GM12878 (cell line): ENCODE data around the gene GOSR1. TPM values are rescaled to one million over a fixed set of nuclear protein-coding genes. Genes with fewer than 3 reads are reported as not detected.

Source experiments
- BMI1 ChIP-seq: fragments of 450-650 bp; IDR thresholded peaks from 2 replicates; pipeline ENCODE4 v1.6.1; 2016; ENCODE audit warnings: mild to moderate bottlenecking, moderate library complexity, borderline replicate concordance
- BRCA1 ChIP-seq: IDR thresholded peaks from 2 replicates; pipeline ENCODE4 v1.6.1; 2011; ENCODE audit warnings: low read depth, low read length, improper control_type of control experiment
- CBX5 ChIP-seq: sonication (generic); IDR thresholded peaks from 2 replicates; pipeline ENCODE4 v1.6.1; 2016; ENCODE audit warnings: low read depth, moderate library complexity, mild to moderate bottlenecking, inconsistent platforms
- CHD2 ChIP-seq: IDR thresholded peaks from 2 replicates; pipeline ENCODE4 v1.6.1; 2011; ENCODE audit warnings: low read depth, low read length, improper control_type of control experiment, borderline replicate concordance
- IKZF1 ChIP-seq: fragments of 450-650 bp; conservative IDR thresholded peaks from 2 replicates; pipeline ENCODE4 v1.6.1; 2017; ENCODE audit warnings: antibody characterized with exemption, mild to moderate bottlenecking
- IKZF2 ChIP-seq, 2 experiments: fragments of 450-650 bp; IDR thresholded peaks; 2 replicates each; pipeline ENCODE4 v1.6.1; 2017; ENCODE audit warnings: mild to moderate bottlenecking in 2 of 2, moderate library complexity in 2 of 2
- KAT2A ChIP-seq: conservative IDR thresholded peaks from 2 replicates; pipeline ENCODE4 v1.6.1; 2011; ENCODE audit warnings: low read depth, low read length; ENCODE audit not compliant: control insufficient read depth
- KDM1A ChIP-seq: fragments of 200-600 bp; sonication (generic); IDR thresholded peaks from 2 replicates; pipeline ENCODE4 v1.6.1; 2016; ENCODE audit warnings: borderline replicate concordance
- MEF2A ChIP-seq: IDR thresholded peaks from 2 replicates; pipeline ENCODE4 v1.6.1; 2011; ENCODE audit warnings: low read depth, mild to moderate bottlenecking, low read length, moderate library complexity; ENCODE audit not compliant: insufficient read depth
- MTA3 ChIP-seq: IDR thresholded peaks from 2 replicates; pipeline ENCODE4 v1.6.1; 2012; ENCODE audit warnings: low read length, inconsistent platforms, borderline replicate concordance
- MYB ChIP-seq: fragments of 150-350 bp; IDR thresholded peaks from 2 replicates; pipeline ENCODE4 v1.6.1; 2014; ENCODE audit warnings: mild to moderate bottlenecking, low read depth, low read length, borderline replicate concordance
- NBN ChIP-seq: fragments of 450-650 bp; IDR thresholded peaks from 2 replicates; pipeline ENCODE4 v1.6.1; 2016
- NFYA ChIP-seq: IDR thresholded peaks from 2 replicates; pipeline ENCODE4 v1.6.1; 2011; ENCODE audit warnings: low read depth, mild to moderate bottlenecking, low read length, improper control_type of control experiment, borderline replicate concordance
- NR2C1 ChIP-seq: fragments of 450-650 bp; IDR thresholded peaks from 2 replicates; pipeline ENCODE4 v1.6.1; 2017; ENCODE audit warnings: antibody characterized with exemption, mild to moderate bottlenecking, moderate library complexity
- PML ChIP-seq: IDR thresholded peaks from 2 replicates; pipeline ENCODE4 v1.6.1; 2012; ENCODE audit warnings: low read length, inconsistent platforms
- RBBP5 ChIP-seq: fragments of 200-600 bp; sonication (generic); conservative IDR thresholded peaks from 2 replicates; pipeline ENCODE4 v1.6.1; 2016
- RFX5 ChIP-seq: IDR thresholded peaks from 2 replicates; pipeline ENCODE4 v1.6.1; 2011; ENCODE audit warnings: low read depth, low read length, improper control_type of control experiment
- SMARCA5 ChIP-seq: fragments of 450-650 bp; IDR thresholded peaks from 2 replicates; pipeline ENCODE4 v1.6.1; 2017; ENCODE audit warnings: mild to moderate bottlenecking
- TBL1XR1 ChIP-seq: IDR thresholded peaks from 2 replicates; pipeline ENCODE4 v1.6.1; 2012; ENCODE audit warnings: low read depth, low read length, improper control_type of control experiment
- YY1 ChIP-seq: IDR thresholded peaks from 2 replicates; pipeline ENCODE4 v1.6.1; 2011; ENCODE audit warnings: low read depth, mild to moderate bottlenecking, low read length
- polyA plus RNA-seq, 11 experiments: library from polyadenylated mRNA; depleted of rRNA in 4 of 11; unstranded in 6 of 11; stranded (reverse) in 5 of 11; fragments of >200 nt; fragmentation: Nextera tagmentation in 4 of 11; fragmentation: Illumina TruSeq in 1 of 11; extraction: Ambion mirVana in 4 of 11; extraction: Trizol in 1 of 11; gene quantifications; 1 replicate in 1 of 11; 2 replicates in 10 of 11; pipeline versions ENCODE4 v1.2.1 to v1.2.3, GENCODE V29; 2011 to 2016; ENCODE audit warnings: inconsistent platforms in 2 of 11, missing spikeins in 2 of 11, low read depth in 1 of 11
- total RNA-seq, 4 experiments: library from RNA; depleted of rRNA in 3 of 4; stranded (reverse); fragments of >200 nt in 3 of 4; fragmentation: Illumina TruSeq in 1 of 4; extraction: Trizol in 1 of 4; gene quantifications; 2 replicates each; pipeline versions ENCODE4 v1.2.1 to v1.2.3, GENCODE V29; 2013 to 2021
- TF ChIP-seq, protein P1 (sequence below): IDR thresholded peaks from 2 replicates; pipeline ENCODE4 v1.6.1; 2012; ENCODE audit warnings: low read depth, low read length, improper control_type of control experiment
- TF ChIP-seq, protein P2 (sequence below): IDR thresholded peaks from 2 replicates; pipeline ENCODE4 v1.6.1; 2012; ENCODE audit warnings: low read length, inconsistent platforms
- TF ChIP-seq, protein P3 (sequence below): IDR thresholded peaks from 2 replicates; pipeline ENCODE4 v1.6.1; 2012; ENCODE audit warnings: mild to moderate bottlenecking, low read depth, low read length
- TF ChIP-seq, protein P4 (sequence below): IDR thresholded peaks from 2 replicates; pipeline ENCODE4 v1.6.1; 2011; ENCODE audit warnings: mild to moderate bottlenecking, low read depth, low read length, moderate library complexity; ENCODE audit not compliant: insufficient replicate concordance

Gene GOSR1
- total and polyA plus RNA-seq, 10 of the 15 experiments (the other 5 are each of a cell fraction or from before 2014, with no cell fraction given), result 21.4 to 99.3 (median 42.9) TPM

DNA sequence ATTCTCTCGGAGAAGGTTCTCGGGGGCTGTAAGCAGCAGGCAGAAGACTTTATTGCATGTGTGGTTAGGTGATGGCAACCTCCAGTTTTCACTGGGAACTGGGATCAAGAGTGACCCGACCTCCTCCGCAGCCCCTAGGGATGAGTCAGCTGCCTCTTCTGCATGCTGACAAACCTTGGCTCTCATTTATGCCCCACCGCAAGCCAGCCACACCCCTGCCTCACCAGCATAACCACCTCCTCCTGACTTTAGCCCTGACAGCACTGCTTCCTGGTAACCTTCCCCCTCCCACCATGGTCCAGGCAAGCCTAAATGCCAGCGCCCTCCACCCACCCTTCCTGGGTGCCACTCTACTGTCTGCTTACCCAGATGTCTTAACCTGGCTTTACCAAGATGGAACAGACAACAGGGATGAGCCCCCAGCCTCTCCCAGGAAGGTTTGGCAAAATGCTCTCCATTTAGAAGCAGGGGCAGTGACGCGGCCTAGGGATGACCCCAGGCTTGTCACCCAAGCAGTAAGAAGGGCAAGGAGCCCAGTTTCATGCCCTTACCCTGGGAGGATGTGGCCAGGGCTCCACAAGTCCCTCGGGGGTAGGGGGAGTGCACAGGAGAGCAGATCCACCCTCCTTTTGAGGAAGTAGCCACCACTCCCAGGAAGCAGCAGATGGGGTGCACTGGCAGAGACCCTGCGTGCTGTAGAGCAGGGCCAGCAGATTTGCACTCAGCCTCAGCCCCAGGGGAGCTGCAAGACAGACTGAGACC lies 73.5 kb downstream of the GOSR1 start (continued):
- no peak for TF ChIP-seq MTA3
- TF ChIP-seq YY1, result no peak
- TF ChIP-seq PML, result no peak
- TF ChIP-seq SMARCA5, result no peak
- no peak for TF ChIP-seq MEF2A
- TF ChIP-seq MYB, result no peak
- TF ChIP-seq NFYA, result no peak
- no peak for TF ChIP-seq RFX5
- TF ChIP-seq, protein P1, sequence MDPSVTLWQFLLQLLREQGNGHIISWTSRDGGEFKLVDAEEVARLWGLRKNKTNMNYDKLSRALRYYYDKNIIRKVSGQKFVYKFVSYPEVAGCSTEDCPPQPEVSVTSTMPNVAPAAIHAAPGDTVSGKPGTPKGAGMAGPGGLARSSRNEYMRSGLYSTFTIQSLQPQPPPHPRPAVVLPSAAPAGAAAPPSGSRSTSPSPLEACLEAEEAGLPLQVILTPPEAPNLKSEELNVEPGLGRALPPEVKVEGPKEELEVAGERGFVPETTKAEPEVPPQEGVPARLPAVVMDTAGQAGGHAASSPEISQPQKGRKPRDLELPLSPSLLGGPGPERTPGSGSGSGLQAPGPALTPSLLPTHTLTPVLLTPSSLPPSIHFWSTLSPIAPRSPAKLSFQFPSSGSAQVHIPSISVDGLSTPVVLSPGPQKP, result no peak
- no peak for TF ChIP-seq BRCA1
- TF ChIP-seq, protein P2, sequence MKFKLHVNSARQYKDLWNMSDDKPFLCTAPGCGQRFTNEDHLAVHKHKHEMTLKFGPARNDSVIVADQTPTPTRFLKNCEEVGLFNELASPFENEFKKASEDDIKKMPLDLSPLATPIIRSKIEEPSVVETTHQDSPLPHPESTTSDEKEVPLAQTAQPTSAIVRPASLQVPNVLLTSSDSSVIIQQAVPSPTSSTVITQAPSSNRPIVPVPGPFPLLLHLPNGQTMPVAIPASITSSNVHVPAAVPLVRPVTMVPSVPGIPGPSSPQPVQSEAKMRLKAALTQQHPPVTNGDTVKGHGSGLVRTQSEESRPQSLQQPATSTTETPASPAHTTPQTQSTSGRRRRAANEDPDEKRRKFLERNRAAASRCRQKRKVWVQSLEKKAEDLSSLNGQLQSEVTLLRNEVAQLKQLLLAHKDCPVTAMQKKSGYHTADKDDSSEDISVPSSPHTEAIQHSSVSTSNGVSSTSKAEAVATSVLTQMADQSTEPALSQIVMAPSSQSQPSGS, result no peak
- peak; percentile 61 for TF ChIP-seq IKZF1
- TF ChIP-seq RBBP5, result no peak
- no peak for TF ChIP-seq NBN
- TF ChIP-seq, protein P3, sequence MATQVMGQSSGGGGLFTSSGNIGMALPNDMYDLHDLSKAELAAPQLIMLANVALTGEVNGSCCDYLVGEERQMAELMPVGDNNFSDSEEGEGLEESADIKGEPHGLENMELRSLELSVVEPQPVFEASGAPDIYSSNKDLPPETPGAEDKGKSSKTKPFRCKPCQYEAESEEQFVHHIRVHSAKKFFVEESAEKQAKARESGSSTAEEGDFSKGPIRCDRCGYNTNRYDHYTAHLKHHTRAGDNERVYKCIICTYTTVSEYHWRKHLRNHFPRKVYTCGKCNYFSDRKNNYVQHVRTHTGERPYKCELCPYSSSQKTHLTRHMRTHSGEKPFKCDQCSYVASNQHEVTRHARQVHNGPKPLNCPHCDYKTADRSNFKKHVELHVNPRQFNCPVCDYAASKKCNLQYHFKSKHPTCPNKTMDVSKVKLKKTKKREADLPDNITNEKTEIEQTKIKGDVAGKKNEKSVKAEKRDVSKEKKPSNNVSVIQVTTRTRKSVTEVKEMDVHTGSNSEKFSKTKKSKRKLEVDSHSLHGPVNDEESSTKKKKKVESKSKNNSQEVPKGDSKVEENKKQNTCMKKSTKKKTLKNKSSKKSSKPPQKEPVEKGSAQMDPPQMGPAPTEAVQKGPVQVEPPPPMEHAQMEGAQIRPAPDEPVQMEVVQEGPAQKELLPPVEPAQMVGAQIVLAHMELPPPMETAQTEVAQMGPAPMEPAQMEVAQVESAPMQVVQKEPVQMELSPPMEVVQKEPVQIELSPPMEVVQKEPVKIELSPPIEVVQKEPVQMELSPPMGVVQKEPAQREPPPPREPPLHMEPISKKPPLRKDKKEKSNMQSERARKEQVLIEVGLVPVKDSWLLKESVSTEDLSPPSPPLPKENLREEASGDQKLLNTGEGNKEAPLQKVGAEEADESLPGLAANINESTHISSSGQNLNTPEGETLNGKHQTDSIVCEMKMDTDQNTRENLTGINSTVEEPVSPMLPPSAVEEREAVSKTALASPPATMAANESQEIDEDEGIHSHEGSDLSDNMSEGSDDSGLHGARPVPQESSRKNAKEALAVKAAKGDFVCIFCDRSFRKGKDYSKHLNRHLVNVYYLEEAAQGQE, result no peak
- TF ChIP-seq CBX5, result no peak
- no peak for TF ChIP-seq TBL1XR1
- TF ChIP-seq IKZF2 (IDR thresholded peaks at IDR 0.05), result peak; percentile 66; a peak in 3 of 4 replicates
- TF ChIP-seq NR2C1, result no peak
- TF ChIP-seq BMI1, result no peak
- no peak for TF ChIP-seq KDM1A
- no peak for TF ChIP-seq KAT2A
- no peak for TF ChIP-seq CHD2
- TF ChIP-seq, protein P4, sequence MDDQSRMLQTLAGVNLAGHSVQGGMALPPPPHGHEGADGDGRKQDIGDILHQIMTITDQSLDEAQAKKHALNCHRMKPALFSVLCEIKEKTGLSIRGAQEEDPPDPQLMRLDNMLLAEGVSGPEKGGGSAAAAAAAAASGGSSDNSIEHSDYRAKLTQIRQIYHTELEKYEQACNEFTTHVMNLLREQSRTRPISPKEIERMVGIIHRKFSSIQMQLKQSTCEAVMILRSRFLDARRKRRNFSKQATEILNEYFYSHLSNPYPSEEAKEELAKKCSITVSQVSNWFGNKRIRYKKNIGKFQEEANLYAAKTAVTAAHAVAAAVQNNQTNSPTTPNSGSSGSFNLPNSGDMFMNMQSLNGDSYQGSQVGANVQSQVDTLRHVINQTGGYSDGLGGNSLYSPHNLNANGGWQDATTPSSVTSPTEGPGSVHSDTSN, result no peak
